ENCODE data around the gene ALOX5. TPM values are rescaled to one million over a fixed set of nuclear protein-coding genes. Genes with fewer than 3 reads are reported as not detected.

Gene ALOX5
- total RNA-seq, 1 donor from 2014 or later: not detected

GRCh38 chr10:45427262-45427969, 53.4 kb downstream of the ALOX5 start:
- no peaks in the 10 kb centered on the region for H3K36me3 Mint-ChIP-seq (ENCODE audit: low read depth)
- TF ChIP-seq CTCF (IDR thresholded peaks at IDR 0.05): no peak
- H3K4me1 Mint-ChIP-seq (ENCODE audit: low read depth): no peaks in the 10 kb centered on the region
- no peak overlapping the region for H3K27ac Mint-ChIP-seq (ENCODE audit: unreplicated experiment)
- H3K4me3 Mint-ChIP-seq (ENCODE audit: unreplicated experiment): no peak overlapping the region
- H3K27me3 Mint-ChIP-seq (ENCODE audit: low read depth): peaks cover 14% of the 10 kb centered on the region
- no peaks in the 10 kb centered on the region for H3K9me3 Mint-ChIP-seq (ENCODE audit: low read depth)
- DNase-seq (ENCODE audit: low spot score): no peak

- DNase-seq (ENCODE audit: low spot score): no peak
- no peak overlapping the region for H3K27ac Mint-ChIP-seq (ENCODE audit: unreplicated experiment)
- H3K27me3 Mint-ChIP-seq (ENCODE audit: low read depth): peaks cover 14% of the 10 kb centered on the region
These were observed 54.0 kb downstream of the ALOX5 start for GRCh38 chr10:45427970-45428366.

GRCh38 chr10:45428611-45429510, 54.8 kb downstream of the ALOX5 start:
- H3K4me3 Mint-ChIP-seq (ENCODE audit: unreplicated experiment): no peak overlapping the region
- H3K27me3 Mint-ChIP-seq (ENCODE audit: low read depth): peaks cover 14% of the 10 kb centered on the region
- no peak for TF ChIP-seq CTCF (IDR thresholded peaks at IDR 0.05)
- DNase-seq (ENCODE audit: low spot score): no peak
- no peaks in the 10 kb centered on the region for H3K9me3 Mint-ChIP-seq (ENCODE audit: low read depth)
- no peaks in the 10 kb centered on the region for H3K4me1 Mint-ChIP-seq (ENCODE audit: low read depth)
- no peaks in the 10 kb centered on the region for H3K36me3 Mint-ChIP-seq (ENCODE audit: low read depth)
- H3K27ac Mint-ChIP-seq (ENCODE audit: unreplicated experiment): no peak overlapping the region

More at GRCh38 chr10:45427970-45428366, 54.0 kb downstream of the ALOX5 start:
- Mint-ChIP-seq H3K4me1 (ENCODE audit: low read depth) (no peaks in the 10 kb centered on the region), H3K4me3 (ENCODE audit: unreplicated experiment) (no peak overlapping the region), H3K36me3 (ENCODE audit: low read depth) (no peaks in the 10 kb centered on the region), H3K9me3 (ENCODE audit: low read depth) (no peaks in the 10 kb centered on the region)
- no peak for TF ChIP-seq CTCF (IDR thresholded peaks at IDR 0.05)

GRCh38 chr10:45429790-45430189, 55.8 kb downstream of the ALOX5 start:
- no peak overlapping the region for H3K4me3 Mint-ChIP-seq (ENCODE audit: unreplicated experiment)
- H3K36me3 Mint-ChIP-seq (ENCODE audit: low read depth): no peaks in the 10 kb centered on the region
- no peak overlapping the region for H3K27ac Mint-ChIP-seq (ENCODE audit: unreplicated experiment)

More at GRCh38 chr10:45429790-45430189, 55.8 kb downstream of the ALOX5 start:
- Mint-ChIP-seq H3K27me3 (ENCODE audit: low read depth) (peaks cover 10% of the 10 kb centered on the region), H3K9me3 (ENCODE audit: low read depth) (no peaks in the 10 kb centered on the region), H3K4me1 (ENCODE audit: low read depth) (no peaks in the 10 kb centered on the region)
- no peak for TF ChIP-seq CTCF (IDR thresholded peaks at IDR 0.05)
- no peak for DNase-seq (ENCODE audit: low spot score)

Data from chondrocyte (in vitro differentiated cells).